Gastroesophageal sphincter (tissue), 4 donors: Measurements from ENCODE around the gene NBPF4. TPM values are rescaled to one million over a fixed set of nuclear protein-coding genes. Genes with fewer than 3 reads are reported as not detected.

Source experiments
- ATAC-seq: fragments of 150-250 bp; one replicate; pipeline ENCODE4 v1.9.1; 2016; ENCODE audit warnings: mild to moderate bottlenecking, moderate library complexity
- H3K27ac ChIP-seq, 4 donors: fragments of 200-600 bp; sonication (generic) in 3 of 4; 1 replicate in 3 of 4; 2 replicates in 1 of 4; pipeline ENCODE4 v1.5.1; 2016 to 2019
- H3K27me3 ChIP-seq: fragments of 200-600 bp; sonication (generic); one replicate; pipeline ENCODE4 v1.5.1; 2019
- H3K36me3 ChIP-seq, 2 donors: fragments of 200-600 bp; sonication (generic); one replicate each; pipeline ENCODE4 v1.5.1; 2019; ENCODE audit warnings: control low read depth in 1 of 2
- H3K4me1 ChIP-seq, 3 donors: fragments of 200-600 bp; sonication (generic); 1 replicate in 2 of 3; 2 replicates in 1 of 3; pipeline ENCODE4 v1.5.1; 2016 to 2019; ENCODE audit warnings: control low read depth in 2 of 3
- H3K4me3 ChIP-seq, 2 donors: fragments of 200-600 bp; sonication (generic); one replicate each; pipeline ENCODE4 v1.5.1; 2019; ENCODE audit warnings: mild to moderate bottlenecking in 1 of 2, moderate library complexity in 1 of 2
- H3K9me3 ChIP-seq, 3 donors: fragments of 200-600 bp; sonication (generic); one replicate each; pipeline ENCODE4 v1.5.1; 2017 to 2019; ENCODE audit warnings: control low read depth in 2 of 3
- EP300 ChIP-seq: sonication (generic); formaldehyde crosslinking; IDR thresholded peaks from one replicate; pipeline ENCODE4 v1.6.1; 2017; ENCODE audit warnings: antibody characterized with exemption, mild to moderate bottlenecking
- WGBS, 2 donors: methylation state at CpG; one replicate each; pipeline ENCODE4 v1.1.5; 2018; ENCODE audit warnings: low coverage in 1 of 2; 5-methylcytosine and 5-hydroxymethylcytosine counted together
- total RNA-seq, 4 donors: library from RNA; depleted of rRNA; stranded (reverse); fragments of >200 nt; gene quantifications; one replicate each; pipeline ENCODE4 v1.1.0, GENCODE V29; 2016

NBPF4 gene
- total RNA-seq, 4 donors from 2014 or later, result not detected

DNA sequence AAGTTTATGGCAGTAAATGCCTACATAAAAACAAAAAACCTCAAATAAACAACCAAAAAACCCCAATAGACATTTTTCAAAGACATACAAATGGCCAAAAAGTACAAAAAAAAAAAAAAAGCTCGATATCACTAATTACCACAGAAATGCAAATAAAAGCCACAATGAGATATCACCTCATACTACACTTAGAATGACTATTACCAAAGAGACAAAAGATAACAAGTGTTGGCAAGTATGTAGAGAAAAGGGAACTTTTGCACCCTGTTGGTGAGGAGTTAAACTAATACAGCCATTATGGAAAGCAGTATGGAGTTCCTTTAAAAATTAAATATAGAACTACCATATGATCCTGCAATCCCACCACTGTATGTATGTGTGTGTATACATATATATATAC is 64.9 kb downstream of the NBPF4 start:
- no peak overlapping the region for H3K27ac ChIP-seq
- H3K27me3 ChIP-seq, result no peaks in the 10 kb centered on the region
- H3K4me1 ChIP-seq, result peaks cover 0 to 11% (median 0%) of the 10 kb centered on the region in 3 donors
- WGBS, 2 donors, result 100% methylated on average over 1 of the region's 1 CpG; no CpG with 5 or more reads in 1 of the 2 donors
- no peak for ATAC-seq
- H3K36me3 ChIP-seq, result peaks cover 0 to 75% of the 10 kb centered on the region in 2 donors
- H3K4me3 ChIP-seq, result no peak overlapping the region
- no peak for TF ChIP-seq EP300
- peaks cover 0 to 16% (median 0%) of the 10 kb centered on the region in 3 donors for H3K9me3 ChIP-seq

Other genes with a start within 250 kb of the NBPF4 start
- gene SLC25A24, start 43.7 kb downstream of the NBPF4 start, total RNA-seq, result 10 to 100 TPM; 25.2 to 40.1 (median 29.1) TPM
- gene NBPF6, start 206.3 kb upstream of the NBPF4 start, total RNA-seq, result not detected